GM18520 (cell line): Measurements from ENCODE around the gene PPP3CA.

Source experiments
- ATAC-seq: cut with Tn5 transposase; IDR thresholded peaks from one replicate; pipeline ENCODE4 v1.9.1; 2021; ENCODE audit not compliant: unreplicated experiment

The PPP3CA gene

DNA sequence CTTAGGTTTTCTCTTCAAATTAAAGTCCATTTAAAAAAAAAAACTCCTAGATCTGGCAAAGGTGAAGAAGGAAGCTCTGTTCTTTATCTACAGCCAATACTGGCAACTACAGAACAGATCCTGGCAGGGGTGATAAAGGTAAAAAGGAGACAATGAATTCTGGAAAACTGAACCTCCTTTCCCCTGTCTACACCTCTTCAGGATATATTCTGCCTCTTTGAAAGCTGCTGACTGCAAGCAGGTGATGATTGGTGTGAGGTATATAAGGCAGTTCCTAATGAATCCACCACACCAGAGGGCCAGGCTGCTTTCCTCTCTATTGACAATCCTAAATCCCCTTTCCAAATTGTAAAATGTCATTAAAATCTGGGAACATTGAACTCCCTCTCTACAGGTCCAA lies 370.1 kb downstream of the PPP3CA start:
- ATAC-seq: no peak
